ENCODE measurements around the gene STIP1. TPM values are rescaled to one million over a fixed set of nuclear protein-coding genes. Genes with fewer than 3 reads are reported as not detected.
"Not testable (repeated sequence)": the region's sequence is repeated elsewhere in the genome, so short reads cannot be mapped to it uniquely, and the experiment has no call there.

Gene STIP1
- total RNA-seq, 2 donors from 2014 or later = 431 to 450 TPM

- ATAC-seq (no peak), DNase-seq (ENCODE audit: low spot score) (no peak)
- Mint-ChIP-seq H3K4me3 (peak overlapping the region; percentile 86), H3K9me3 (no peaks in the 10 kb centered on the region), H3K36me3 (no peaks in the 10 kb centered on the region), H3K27ac (peak overlapping the region; percentile 81 to 83), H3K27me3 (no peaks in the 10 kb centered on the region), H3K4me1 (ENCODE audit: low read depth in 2 of 2) (peaks cover 6 to 32% of the 10 kb centered on the region in 2 donors)
These were observed 60.0 kb downstream of the STIP1 start for GRCh38 chr11:64245797-64246620.

- Mint-ChIP-seq H3K4me3 (peak overlapping the region; percentile 82), H3K4me1 (ENCODE audit: low read depth in 2 of 2) (peaks cover 6 to 29% of the 10 kb centered on the region in 2 donors), H3K27ac (peak overlapping the region; percentile 72 to 81)
- H3K9me3 Mint-ChIP-seq; H3K36me3 Mint-ChIP-seq; DNase-seq (ENCODE audit: low spot score); H3K27me3 Mint-ChIP-seq: not testable (repeated sequence)
- ATAC-seq = peak; percentile 25 to 48
These were observed 60.6 kb downstream of the STIP1 start for GRCh38 chr11:64246621-64246870.

GRCh38 chr11:64246871-64247728, 61.1 kb downstream of the STIP1 start, which contains the start of gene PPP1R14B:
TSS of gene PPP1R14B (minus strand) at chr11:64246943. CDS start at chr11:64246673, 270 bp downstream.
- peak within 1 kb of the TSS; percentile 81 to 83 for H3K27ac Mint-ChIP-seq
- peak; percentile 86 for DNase-seq (ENCODE audit: low spot score)
- peak within 1 kb of the TSS; percentile 86 for H3K4me3 Mint-ChIP-seq
- no peaks in the 10 kb centered on the region for H3K27me3 Mint-ChIP-seq
- H3K9me3 Mint-ChIP-seq = no peaks in the 10 kb centered on the region
- H3K4me1 Mint-ChIP-seq (ENCODE audit: low read depth in 2 of 2) = peaks cover 10 to 33% of the 10 kb centered on the region in 2 donors
- ATAC-seq = peak; percentile 74 to 83
- H3K36me3 Mint-ChIP-seq = no peaks in the 10 kb centered on the region

GRCh38 chr11:64247729-64248531, 62.0 kb downstream of the STIP1 start:
- Mint-ChIP-seq H3K27ac (peak overlapping the region in 1 of 2 donors; percentile 76), H3K36me3 (no peaks in the 10 kb centered on the region), H3K9me3 (no peaks in the 10 kb centered on the region), H3K4me1 (ENCODE audit: low read depth in 2 of 2) (peaks cover 12 to 34% of the 10 kb centered on the region in 2 donors), H3K4me3 (peak overlapping the region; percentile 82), H3K27me3 (no peaks in the 10 kb centered on the region)
- ATAC-seq (no peak), DNase-seq (ENCODE audit: low spot score) (no peak)

- H3K36me3 Mint-ChIP-seq = no peaks in the 10 kb centered on the region
- no peak overlapping the region for H3K27ac Mint-ChIP-seq
- no peaks in the 10 kb centered on the region for H3K9me3 Mint-ChIP-seq
- H3K4me3 Mint-ChIP-seq = no peak overlapping the region
- H3K4me1 Mint-ChIP-seq (ENCODE audit: low read depth in 2 of 2) = peaks cover 12 to 28% of the 10 kb centered on the region in 2 donors
- H3K27me3 Mint-ChIP-seq = no peaks in the 10 kb centered on the region
- no peak for ATAC-seq
- DNase-seq (ENCODE audit: low spot score) = no peak
These were observed 62.6 kb downstream of the STIP1 start for GRCh38 chr11:64248578-64248977.

- H3K27ac Mint-ChIP-seq = no peak overlapping the region
- H3K4me3 Mint-ChIP-seq = no peak overlapping the region
- no peaks in the 10 kb centered on the region for H3K36me3 Mint-ChIP-seq
- no peaks in the 10 kb centered on the region for H3K9me3 Mint-ChIP-seq
- ATAC-seq (no peak), DNase-seq (ENCODE audit: low spot score) (no peak)
- H3K4me1 Mint-ChIP-seq (ENCODE audit: low read depth in 2 of 2) = peaks cover 12 to 31% of the 10 kb centered on the region in 2 donors
- H3K27me3 Mint-ChIP-seq = no peaks in the 10 kb centered on the region
These were observed 63.1 kb downstream of the STIP1 start for GRCh38 chr11:64249038-64249437.

- no peak for ATAC-seq
- no peak for DNase-seq (ENCODE audit: low spot score)
- H3K27ac Mint-ChIP-seq = no peak overlapping the region
- H3K36me3 Mint-ChIP-seq = no peaks in the 10 kb centered on the region
- H3K27me3 Mint-ChIP-seq = no peaks in the 10 kb centered on the region
- peak overlapping the region; percentile 57 for H3K4me3 Mint-ChIP-seq
- no peaks in the 10 kb centered on the region for H3K9me3 Mint-ChIP-seq
- H3K4me1 Mint-ChIP-seq (ENCODE audit: low read depth in 2 of 2) = peaks cover 12 to 32% of the 10 kb centered on the region in 2 donors
These were observed 63.8 kb downstream of the STIP1 start for GRCh38 chr11:64249563-64250414.

GRCh38 chr11:64250415-64251015, 64.5 kb downstream of the STIP1 start:
- no peaks in the 10 kb centered on the region for H3K36me3 Mint-ChIP-seq
- no peak for DNase-seq (ENCODE audit: low spot score)
- H3K9me3 Mint-ChIP-seq = no peaks in the 10 kb centered on the region
- H3K4me3 Mint-ChIP-seq = peak overlapping the region; percentile 56
- no peak overlapping the region for H3K27ac Mint-ChIP-seq
- H3K27me3 Mint-ChIP-seq = no peaks in the 10 kb centered on the region
- ATAC-seq = no peak
- peaks cover 12 to 32% of the 10 kb centered on the region in 2 donors for H3K4me1 Mint-ChIP-seq (ENCODE audit: low read depth in 2 of 2)

- H3K27me3 Mint-ChIP-seq = no peaks in the 10 kb centered on the region
- H3K4me1 Mint-ChIP-seq (ENCODE audit: low read depth in 2 of 2) = peaks cover 12 to 27% of the 10 kb centered on the region in 2 donors
These were observed 65.2 kb downstream of the STIP1 start, which contains the start of gene PLCB3 for GRCh38 chr11:64251016-64251752. TSS of gene PLCB3 (plus strand) at chr11:64251530. CDS start at chr11:64251650, 120 bp downstream.

GRCh38 chr11:64251753-64252002, 65.7 kb downstream of the STIP1 start:
- Mint-ChIP-seq H3K9me3 (no peaks in the 10 kb centered on the region), H3K4me3 (peak overlapping the region; percentile 89), H3K36me3 (no peaks in the 10 kb centered on the region), H3K27ac (peak overlapping the region in 1 of 2 donors; percentile 70), H3K4me1 (ENCODE audit: low read depth in 2 of 2) (peaks cover 12 to 27% of the 10 kb centered on the region in 2 donors), H3K27me3 (no peaks in the 10 kb centered on the region)
- DNase-seq (ENCODE audit: low spot score) (no peak), ATAC-seq (no peak)

More at GRCh38 chr11:64251016-64251752, 65.2 kb downstream of the STIP1 start, which contains the start of gene PLCB3:
- Mint-ChIP-seq H3K9me3 (no peaks in the 10 kb centered on the region), H3K4me3 (peak within 1 kb of the TSS; percentile 89), H3K36me3 (no peaks in the 10 kb centered on the region), H3K27ac (peak within 1 kb of the TSS in 1 of 2 donors; percentile 70)
- DNase-seq (ENCODE audit: low spot score) = no peak
- ATAC-seq = peak; percentile 80 to 85

GRCh38 chr11:64252003-64252872, 66.3 kb downstream of the STIP1 start:
- no peak for DNase-seq (ENCODE audit: low spot score)

More at GRCh38 chr11:64252003-64252872, 66.3 kb downstream of the STIP1 start:
- Mint-ChIP-seq H3K4me3 (peak overlapping the region; percentile 89), H3K27me3 (no peaks in the 10 kb centered on the region), H3K36me3 (no peaks in the 10 kb centered on the region), H3K27ac (peak overlapping the region in 1 of 2 donors; percentile 70), H3K9me3 (no peaks in the 10 kb centered on the region), H3K4me1 (ENCODE audit: low read depth in 2 of 2) (peaks cover 12 to 23% of the 10 kb centered on the region in 2 donors)
- no peak for ATAC-seq

Measured in natural killer cell treated with Interleukin-12 subunit alpha and Interleukin-12 subunit beta and Interleukin-15 and Interleukin-18, amount 100 ng/mL, for 72 hours (primary cell).